Skin of body (tissue), 2 donors: ENCODE results near the gene CFAP43. TPM values are rescaled to one million over a fixed set of nuclear protein-coding genes. Genes with fewer than 3 reads are reported as not detected.
A peak's percentile ranks its signal among the peaks of the same experiment; 100 is the strongest.
"Not testable (repeated sequence)": the region's sequence is repeated elsewhere in the genome, so short reads cannot be mapped to it uniquely, and the experiment has no call there.

Experiments used
- DNase-seq: peaks from one replicate; lab custom pipeline; 2025; lab: John Stamatoyannopoulos, UW
- total RNA-seq: library from RNA; depleted of rRNA; stranded (reverse); fragments of >200 nt; gene quantifications from one replicate; pipeline ENCODE4 v1.2.3, GENCODE V29; 2014

CFAP43 gene
- total RNA-seq, 1 donor from 2014 or later: 1.6 TPM

- DNase-seq: no peak
Measured at GRCh38 chr10:104256335-104256961, 24.3 kb upstream of the CFAP43 start.

- peak; percentile 57 for DNase-seq
Measured at GRCh38 chr10:104255311-104255981, 23.3 kb upstream of the CFAP43 start.

DNA sequence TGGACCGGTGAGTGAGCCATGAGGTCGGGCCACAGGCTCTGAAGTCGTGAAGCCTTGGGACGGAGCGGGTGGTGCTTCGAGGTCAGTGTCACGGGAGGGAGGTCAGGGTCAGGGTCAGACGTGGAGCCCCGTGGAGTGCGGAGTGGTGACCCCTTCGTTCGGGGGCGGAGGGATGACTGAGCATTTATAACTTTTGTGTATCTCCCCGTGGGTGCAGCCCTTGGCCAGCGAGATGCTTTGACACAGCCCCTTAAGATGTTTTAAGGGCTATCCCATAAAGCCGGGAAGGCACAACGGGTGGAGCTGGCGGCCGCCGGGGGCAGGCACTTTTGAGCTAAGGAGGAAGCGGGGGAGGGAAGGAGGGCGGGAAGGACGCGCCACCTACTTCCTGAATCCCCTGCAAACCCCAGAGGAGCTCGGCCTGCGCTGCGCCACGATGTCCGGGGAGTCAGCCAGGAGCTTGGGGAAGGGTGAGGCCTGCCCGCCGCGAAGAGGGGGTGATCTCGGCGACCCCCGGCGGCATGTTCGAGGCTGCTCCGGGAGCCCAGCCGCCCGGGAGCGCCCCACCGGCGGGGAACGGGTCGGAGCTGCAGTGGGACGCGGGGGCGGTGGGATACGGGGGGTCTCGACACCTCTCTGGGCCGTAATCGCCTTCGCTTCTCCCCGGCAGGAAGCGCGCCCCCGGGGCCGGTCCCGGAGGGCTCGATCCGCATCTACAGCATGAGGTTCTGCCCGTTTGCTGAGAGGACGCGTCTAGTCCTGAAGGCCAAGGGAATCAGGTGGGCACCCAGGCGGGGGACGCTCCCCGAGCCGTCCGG is 22.5 kb upstream of the CFAP43 start, which contains the start of gene GSTO1:
Gene GSTO1 (plus strand): TSS at position 400 of the 818 bp plus-strand sequence. CDS start 37 bp downstream, at position 437.
- DNase-seq: peak; percentile 4

DNA sequence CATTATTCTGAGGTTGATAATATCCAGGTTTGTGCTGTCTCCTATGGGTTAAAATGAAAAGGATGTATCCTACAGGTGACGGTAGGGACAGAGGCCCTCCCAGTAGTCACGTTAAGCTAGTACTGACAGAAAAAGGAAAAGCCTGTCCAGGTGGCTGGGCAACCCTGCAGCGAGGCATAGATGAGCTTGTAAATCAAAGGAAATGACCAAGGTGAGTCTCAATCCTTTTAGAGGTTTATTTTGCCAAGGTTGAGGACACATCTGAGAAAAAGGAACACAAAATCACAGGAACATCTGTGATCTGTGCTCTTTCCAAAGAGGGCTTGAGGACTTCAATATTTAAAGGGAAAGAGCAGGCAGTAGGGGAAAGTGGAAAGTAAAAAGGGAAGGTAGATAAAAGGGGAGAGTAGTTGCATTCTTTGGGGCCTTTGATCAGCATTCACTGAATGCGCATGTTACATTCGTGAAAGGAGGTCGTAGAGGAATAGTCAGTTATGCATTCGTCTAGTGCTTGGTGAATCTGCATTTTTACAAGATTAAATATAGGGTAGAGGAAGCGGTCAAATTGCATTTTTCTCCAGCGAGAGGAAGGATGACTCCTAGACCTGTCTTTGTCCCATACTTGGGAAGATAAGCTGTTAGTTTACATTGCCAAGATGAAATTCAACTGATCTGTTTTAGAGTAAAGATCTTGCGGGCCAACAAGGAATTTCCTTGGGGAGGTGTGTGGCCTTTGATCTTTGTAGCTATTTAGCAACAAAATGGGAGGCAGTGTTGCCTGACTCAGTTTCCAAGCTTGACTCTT is 21.6 kb upstream of the CFAP43 start:
- no peak for DNase-seq

DNA sequence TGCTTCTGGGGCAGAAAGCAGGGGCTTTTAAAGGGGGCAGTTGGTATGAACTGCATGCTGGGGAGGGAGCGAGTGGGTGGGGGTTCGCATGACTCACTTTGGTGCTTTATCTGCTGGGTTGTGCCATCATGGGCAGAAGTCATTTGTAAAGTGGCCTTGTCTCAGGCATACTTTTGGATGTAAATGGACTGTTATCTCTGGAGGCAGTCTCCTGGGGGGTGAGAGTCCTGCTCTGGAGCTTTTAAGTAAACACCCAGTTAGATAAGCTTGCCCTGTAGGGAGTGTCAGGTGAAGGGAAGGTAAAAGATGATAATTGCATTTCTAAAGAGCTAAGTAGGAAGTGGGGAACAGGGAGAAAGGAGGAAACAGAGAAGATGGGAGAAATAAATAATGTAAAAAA is 20.9 kb upstream of the CFAP43 start:
- no peak for DNase-seq

- DNase-seq: no peak
Measured at GRCh38 chr10:104252368-104252767, 20.2 kb upstream of the CFAP43 start.

DNA sequence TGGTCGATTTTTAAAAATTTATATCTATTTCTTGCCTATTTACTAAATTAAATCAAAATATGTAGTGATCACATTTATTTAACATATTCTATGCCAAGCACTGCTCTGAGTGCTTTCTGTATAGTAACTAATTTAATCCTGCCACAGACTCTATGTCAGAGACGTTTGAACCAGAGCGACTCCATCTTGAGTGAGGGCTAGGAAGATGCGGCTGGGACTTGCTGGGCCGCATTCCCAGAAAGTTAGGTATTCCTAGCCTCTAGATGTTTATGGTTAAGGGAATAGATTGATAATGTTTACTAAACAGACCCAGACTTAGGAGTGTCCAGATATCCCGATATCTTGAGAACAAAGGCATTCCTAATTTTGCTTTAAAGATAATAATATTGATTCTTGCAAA is 19.3 kb upstream of the CFAP43 start:
- DNase-seq: no peak

DNA sequence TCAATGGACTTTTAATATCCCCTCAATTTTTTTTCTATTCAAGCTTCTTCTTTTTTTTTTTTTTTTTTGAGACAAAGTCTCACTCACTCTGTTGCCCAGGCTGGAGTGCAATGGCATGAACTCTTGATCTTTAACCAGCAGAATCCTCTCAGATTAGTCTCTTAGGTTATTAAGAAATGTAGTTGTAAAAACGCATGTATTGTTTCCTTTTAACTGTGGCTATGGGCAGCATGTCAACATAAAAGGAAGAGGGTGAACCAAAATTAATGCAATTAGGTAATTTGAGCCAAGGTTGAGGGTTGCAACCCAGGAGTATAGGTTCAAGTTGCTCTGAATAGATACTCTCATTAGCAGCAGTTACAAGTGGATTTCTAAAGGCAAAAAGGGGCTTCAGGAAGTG is 18.2 kb upstream of the CFAP43 start:
- no peak for DNase-seq

DNA sequence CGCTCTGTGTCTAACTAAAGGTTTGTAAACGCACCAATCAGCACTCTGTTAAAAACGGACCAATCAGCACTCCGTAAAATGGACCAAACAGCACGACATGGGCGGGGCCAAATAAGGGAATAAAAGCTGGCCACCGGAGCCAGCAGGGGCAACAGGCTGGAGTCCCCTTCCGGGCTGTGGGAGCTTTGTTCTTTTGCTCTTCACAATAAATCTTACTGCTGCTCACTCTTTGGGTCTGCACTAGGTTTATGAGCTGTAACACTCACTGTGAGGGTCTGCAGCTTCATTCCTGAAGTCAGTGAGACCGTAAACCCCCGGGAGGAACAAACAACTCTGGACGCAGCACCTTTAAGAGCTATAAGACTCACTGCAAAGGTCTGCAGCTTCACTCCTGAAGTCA is 16.8 kb upstream of the CFAP43 start:
- DNase-seq: not testable (repeated sequence)

GRCh38 chr10:104247513-104248146 is 15.5 kb upstream of the CFAP43 start:
- DNase-seq: no peak

DNA sequence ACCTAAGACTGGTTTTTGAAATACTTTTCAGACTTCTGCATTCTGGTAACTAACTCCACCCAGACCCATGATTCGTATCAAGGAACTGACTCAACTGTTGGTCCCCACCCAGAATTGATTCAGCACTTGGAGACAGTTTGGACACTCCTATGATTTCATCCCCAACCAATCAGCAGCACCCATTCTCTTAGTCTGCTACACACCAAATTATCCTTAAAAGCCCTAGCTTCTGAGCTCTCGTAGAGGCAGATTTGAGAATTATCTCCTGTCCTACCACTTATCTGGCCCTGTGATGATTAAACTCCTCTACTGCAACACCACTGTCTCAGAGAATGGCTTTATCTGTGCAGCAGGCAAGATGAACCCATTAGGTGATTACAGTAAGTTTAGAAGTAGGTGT is 14.8 kb upstream of the CFAP43 start:
- no peak for DNase-seq

DNA sequence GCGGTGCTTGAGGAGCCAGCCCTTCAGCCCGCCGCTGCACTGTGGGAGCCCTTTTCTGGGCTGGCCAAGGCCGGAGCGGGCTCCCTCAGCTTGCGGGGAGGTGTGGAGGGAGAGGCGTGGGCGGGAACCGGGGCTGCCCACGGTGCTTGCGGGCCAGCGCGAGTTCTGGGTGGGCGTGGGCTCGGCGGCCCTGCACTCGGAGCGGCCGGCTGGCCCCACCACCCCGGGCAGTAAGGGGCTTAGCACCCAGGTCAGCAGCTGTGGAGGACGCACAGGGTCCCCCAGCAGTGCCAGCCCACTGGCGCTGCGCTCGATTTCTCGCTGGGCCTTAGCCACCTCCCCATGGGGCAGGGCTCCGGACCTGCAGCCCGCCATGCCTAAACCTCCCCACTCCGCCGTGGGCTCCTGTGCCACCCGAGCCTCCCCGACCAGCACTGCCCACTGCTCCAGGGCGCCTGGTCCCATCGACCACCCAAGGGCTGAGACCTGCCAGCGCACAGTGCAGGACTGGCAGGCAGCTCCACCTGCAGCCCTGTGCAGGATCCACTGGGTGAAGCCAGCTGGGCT is 13.0 kb upstream of the CFAP43 start:
- no peak for DNase-seq

- DNase-seq: no peak
Measured at GRCh38 chr10:104243512-104243911, 11.3 kb upstream of the CFAP43 start.

DNA sequence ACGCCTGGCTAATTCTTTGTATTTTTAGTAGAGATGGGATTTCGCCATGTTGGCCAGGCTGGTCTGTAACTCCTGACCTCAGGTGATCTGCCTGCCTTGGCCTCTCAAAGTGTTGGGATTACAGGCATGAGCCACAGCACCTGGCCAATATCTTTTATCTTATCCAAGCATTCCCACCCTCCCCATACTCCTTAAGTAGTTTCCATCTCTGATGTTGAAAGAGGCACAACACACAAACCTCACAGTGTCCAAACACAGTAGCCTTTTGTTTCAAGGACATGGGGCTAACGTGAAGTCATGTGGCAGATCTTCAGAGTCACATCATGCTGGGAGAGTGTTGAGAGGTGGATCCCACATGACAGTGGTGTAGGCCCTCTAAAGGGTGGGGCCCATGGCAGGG is 10.8 kb upstream of the CFAP43 start:
- DNase-seq: not testable (repeated sequence)

DNA sequence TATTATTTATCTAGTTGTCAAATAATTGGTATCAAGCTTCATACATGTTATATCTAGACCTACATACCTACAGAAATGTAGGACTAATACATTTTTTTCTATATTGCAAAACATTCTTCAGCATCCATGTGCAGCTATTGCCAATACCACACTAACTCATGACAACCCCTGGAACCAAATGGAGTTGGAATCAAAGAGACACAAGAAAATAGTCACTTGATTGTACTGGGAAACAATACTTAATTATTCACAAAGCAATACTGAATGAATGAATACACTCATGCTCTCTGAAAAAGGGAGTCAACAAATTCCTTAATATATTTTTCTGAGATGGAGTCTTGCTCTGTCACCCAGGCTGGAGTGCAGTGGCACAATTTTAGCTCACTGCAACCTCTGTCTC is 10.4 kb upstream of the CFAP43 start:
- no peak for DNase-seq

- no peak for DNase-seq
Measured at GRCh38 chr10:104240078-104240477, 7.9 kb upstream of the CFAP43 start.

DNA sequence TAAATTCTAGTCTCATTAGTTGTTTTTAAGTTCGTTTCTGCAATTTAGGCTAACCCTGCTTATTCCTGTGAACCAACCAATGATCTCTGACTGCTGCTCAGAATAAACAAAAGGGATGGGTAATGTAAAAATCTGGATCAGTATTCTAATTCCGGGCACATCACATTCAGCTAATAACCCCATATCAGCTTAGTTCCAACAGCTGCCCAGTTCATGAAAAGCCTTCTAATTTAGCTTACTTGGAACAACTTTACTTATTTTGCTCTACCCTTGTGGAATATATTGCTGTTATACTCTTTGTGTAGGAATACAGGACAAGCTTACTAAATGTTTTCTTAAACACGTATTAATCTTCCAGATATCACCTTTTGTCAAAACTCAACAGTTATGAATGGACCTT is 3.6 kb upstream of the CFAP43 start:
- DNase-seq: no peak

DNA sequence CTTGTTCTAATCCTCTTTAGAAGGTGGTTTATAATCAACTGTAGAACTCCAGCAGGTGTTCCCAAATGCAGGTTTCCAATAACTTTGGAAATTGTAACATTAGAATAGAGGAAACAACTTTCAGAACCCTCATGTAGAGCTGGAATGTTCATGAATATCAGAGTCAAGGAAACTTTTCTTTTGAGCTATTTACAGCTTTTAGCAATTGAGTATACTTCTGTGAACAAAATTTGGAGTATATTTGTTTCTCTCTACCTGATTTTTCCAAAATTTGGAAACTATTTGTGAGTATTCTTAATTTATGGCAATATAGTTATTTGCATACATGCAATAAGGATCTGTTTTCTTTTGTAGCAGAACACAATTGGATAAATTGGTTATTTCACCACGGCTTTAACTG is 2.8 kb upstream of the CFAP43 start:
- no peak for DNase-seq

GRCh38 chr10:104233817-104234216 is 1.7 kb upstream of the CFAP43 start:
- DNase-seq: no peak

GRCh38 chr10:104232613-104233102 is 494 bp upstream of the CFAP43 start:
- no peak for DNase-seq

DNA sequence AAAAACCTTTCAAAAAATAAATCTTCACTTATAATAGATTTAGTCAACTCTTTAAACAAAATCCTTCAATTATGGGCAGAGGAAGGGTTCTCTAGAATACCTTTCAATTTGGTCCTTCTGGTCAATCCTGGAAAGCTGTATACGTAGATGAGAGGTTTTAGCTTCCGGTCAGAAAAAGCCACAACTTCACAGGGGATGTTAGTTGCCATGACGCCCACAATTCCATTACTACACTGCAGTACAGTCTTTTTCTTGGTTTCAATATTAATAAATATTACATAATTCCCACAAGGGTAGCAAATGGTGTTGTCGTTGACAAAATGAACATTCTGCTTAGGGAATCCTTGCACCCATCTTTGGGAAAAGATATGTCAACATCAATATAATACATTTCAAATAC is 1.7 kb downstream of the CFAP43 start:
- no peak for DNase-seq
